ENCODE measurements around the gene SLC17A8. TPM values are rescaled to one million over a fixed set of nuclear protein-coding genes. Genes with fewer than 3 reads are reported as not detected.

Gene SLC17A8
- polyA plus RNA-seq, 1 of the 3 experiments (the other 2 are of a cell fraction): not detected

DNA sequence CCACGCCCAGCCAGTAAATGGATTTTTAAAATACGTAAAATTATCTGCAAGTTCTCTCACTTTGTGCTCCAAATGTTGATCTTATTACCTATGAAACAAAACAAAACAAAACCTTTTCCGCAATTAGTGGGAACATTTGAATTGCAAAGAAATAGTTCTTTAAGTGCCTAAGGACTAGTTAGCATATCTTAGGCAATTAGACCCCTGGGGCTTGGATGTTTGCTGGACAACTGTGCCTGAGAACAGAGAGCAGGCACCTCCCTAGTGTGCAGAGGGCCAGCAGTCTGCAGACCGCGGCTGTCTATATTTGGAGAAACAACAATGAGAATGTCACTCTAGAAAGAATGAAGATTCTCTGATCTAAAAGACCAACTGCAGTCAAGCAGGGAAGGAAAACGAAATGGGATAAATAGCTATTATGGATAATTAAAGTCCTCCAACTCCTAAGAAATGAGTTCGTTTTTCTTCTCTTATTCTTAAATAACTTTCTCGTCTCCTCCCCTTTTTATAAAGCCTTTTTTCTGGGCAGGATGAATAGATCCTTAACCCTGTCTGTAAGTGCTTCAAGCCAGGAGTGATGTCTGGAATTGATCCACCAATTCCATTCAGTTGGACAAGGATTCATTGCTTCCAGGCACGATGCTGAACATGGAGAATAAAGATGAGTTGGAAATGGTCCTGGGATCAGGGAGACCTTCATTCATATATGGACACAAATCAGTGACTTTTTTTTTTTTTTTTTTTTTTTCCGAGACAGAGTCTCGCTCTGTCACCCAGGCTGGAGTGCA lies 16.2 kb downstream of the SLC17A8 start:
- H3K9me3 ChIP-seq: no peaks in the 10 kb centered on the region
- H3K4me1 ChIP-seq (ENCODE audit: control insufficient read depth in 1 of 2, insufficient read depth in 2 of 2, low read depth in 1 of 2, low read length in 1 of 2): peaks cover 0 to 2% of the 10 kb centered on the region in 2 experiments; a peak in 1 of 4 replicates
- no peak overlapping the region for H2AFZ ChIP-seq (ENCODE audit: low read depth)
- POLR2A ChIA-PET: no interaction called here
- CTCF ChIA-PET: interaction anchor here (1.0 to 1.5 kb wide), 2 partner anchors 182 to 369 kb away, joined by 3 to 5 read pairs; no protein-coding TSS in a partner anchor
- WGBS (ENCODE audit: low lambda C conversion rate): 70% methylated on average over 11 of the region's 11 CpGs
- H3K9ac ChIP-seq: no peak overlapping the region
- no peaks in the 10 kb centered on the region for H3K36me3 ChIP-seq (replicated peaks in 1 of 2; ENCODE audit: control insufficient read depth in 1 of 2, insufficient read depth in 2 of 2, low read length in 1 of 2)
- no peaks in the 10 kb centered on the region for H3K79me2 ChIP-seq (ENCODE audit: insufficient read depth)
- no peaks in the 10 kb centered on the region for H3F3A ChIP-seq (replicated peaks; ENCODE audit: insufficient read depth)
- H3K27me3 ChIP-seq (ENCODE audit: insufficient read depth): no peaks in the 10 kb centered on the region
- no peaks in the 10 kb centered on the region for H4K20me1 ChIP-seq (ENCODE audit: insufficient read depth)
- no peak for DNase-seq
- no peak overlapping the region for H3K4me3 ChIP-seq (ENCODE audit: low read depth in 2 of 2, low read length in 1 of 2)
- no peak for TF ChIP-seq PBX3 (IDR thresholded peaks at IDR 0.05)
- no peak for TF ChIP-seq YY1 (IDR thresholded peaks at IDR 0.05; ENCODE audit: low read depth)
- no peak for TF ChIP-seq EP300 (IDR thresholded peaks at IDR 0.05; ENCODE audit: borderline replicate concordance in 1 of 2, low read depth in 1 of 2, low read length in 1 of 2)
- TF ChIP-seq RFX5 (IDR thresholded peaks at IDR 0.05; ENCODE audit: low read length): no peak
- no peak for TF ChIP-seq FOXJ3 (CRISPR knock-in tag; IDR thresholded peaks at IDR 0.05)
- TF ChIP-seq GATA2 (CRISPR knock-in tag; IDR thresholded peaks at IDR 0.05): no peak
- no peak for TF ChIP-seq MXI1 (IDR thresholded peaks at IDR 0.05; ENCODE audit: low read depth, low read length)
- no peak for TF ChIP-seq JUND (IDR thresholded peaks at IDR 0.05)
- no peak for TF ChIP-seq REST (IDR thresholded peaks at IDR 0.05; ENCODE audit: low read depth, low read length)
- no peak for TF ChIP-seq RCOR1 (IDR thresholded peaks at IDR 0.05; ENCODE audit: low read length)
- no peak for TF ChIP-seq NFIC (IDR thresholded peaks at IDR 0.05; ENCODE audit: borderline replicate concordance)
- TF ChIP-seq MEF2A (IDR thresholded peaks at IDR 0.05; ENCODE audit: borderline replicate concordance, low read depth): no peak
- no peak for TF ChIP-seq TAF1 (IDR thresholded peaks at IDR 0.05; ENCODE audit: borderline replicate concordance, low read depth, low read length)
- TF ChIP-seq, protein P1, sequence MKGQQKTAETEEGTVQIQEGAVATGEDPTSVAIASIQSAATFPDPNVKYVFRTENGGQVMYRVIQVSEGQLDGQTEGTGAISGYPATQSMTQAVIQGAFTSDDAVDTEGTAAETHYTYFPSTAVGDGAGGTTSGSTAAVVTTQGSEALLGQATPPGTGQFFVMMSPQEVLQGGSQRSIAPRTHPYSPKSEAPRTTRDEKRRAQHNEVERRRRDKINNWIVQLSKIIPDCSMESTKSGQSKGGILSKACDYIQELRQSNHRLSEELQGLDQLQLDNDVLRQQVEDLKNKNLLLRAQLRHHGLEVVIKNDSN (IDR thresholded peaks at IDR 0.05; ENCODE audit: borderline replicate concordance, low read depth): no peak
- TF ChIP-seq SMC3 (IDR thresholded peaks at IDR 0.05; ENCODE audit: low read depth, low read length): no peak
- no peak for TF ChIP-seq NRF1 (IDR thresholded peaks at IDR 0.05; ENCODE audit: low read depth, low read length)
- TF ChIP-seq ELF1 (IDR thresholded peaks at IDR 0.05): no peak
- H3K9me2 ChIP-seq: no peaks in the 10 kb centered on the region
- no peak overlapping the region for H3K27ac ChIP-seq (ENCODE audit: low read depth in 2 of 2, low read length in 1 of 2)
- no peak overlapping the region for H3K4me2 ChIP-seq
